BLaER1 treated with 17β-estradiol and CSF1 and Interleukin-3, amounts not matched to agents 10 nM and 100 nM (cell line): ENCODE data around the gene PAIP1.

ENCODE experiments used
- H3K27ac ChIP-seq, 11 experiments: shearing (Covaris generic); formaldehyde crosslinking; 2 replicates each; pipeline ENCODE4 v1.8.1; 2022
- H3K27me3 ChIP-seq, 11 experiments: shearing (Covaris generic); formaldehyde crosslinking; 2 replicates each; pipeline ENCODE4 v1.8.1; 2022
- H3K36me3 ChIP-seq, 11 experiments: shearing (Covaris generic); formaldehyde crosslinking; 2 replicates each; pipeline ENCODE4 v1.8.1; 2022
- H3K4me1 ChIP-seq, 10 experiments: shearing (Covaris generic); formaldehyde crosslinking; 2 replicates each; pipeline ENCODE4 v1.8.1; 2022
- H3K4me2 ChIP-seq, 11 experiments: shearing (Covaris generic); formaldehyde crosslinking; 2 replicates each; pipeline ENCODE4 v1.8.1; 2022
- H3K4me3 ChIP-seq, 10 experiments: shearing (Covaris generic); formaldehyde crosslinking; 2 replicates each; pipeline ENCODE4 v1.8.1; 2022
- H3K9ac ChIP-seq, 11 experiments: shearing (Covaris generic); formaldehyde crosslinking; 2 replicates each; pipeline ENCODE4 v1.8.1; 2022
- H3K9me3 ChIP-seq, 11 experiments: shearing (Covaris generic); formaldehyde crosslinking; replicated peaks in 1 of 11; 2 replicates each; pipeline ENCODE4 v1.8.1; 2022
- H4K20me1 ChIP-seq, 11 experiments: shearing (Covaris generic); formaldehyde crosslinking; 2 replicates each; pipeline ENCODE4 v1.8.1; 2022
- Cebpa-rat ChIP-seq, 11 experiments: shearing (Covaris generic); IDR thresholded peaks; 2 replicates each; pipeline ENCODE4 v1.8.1; 2022

PAIP1 gene

DNA sequence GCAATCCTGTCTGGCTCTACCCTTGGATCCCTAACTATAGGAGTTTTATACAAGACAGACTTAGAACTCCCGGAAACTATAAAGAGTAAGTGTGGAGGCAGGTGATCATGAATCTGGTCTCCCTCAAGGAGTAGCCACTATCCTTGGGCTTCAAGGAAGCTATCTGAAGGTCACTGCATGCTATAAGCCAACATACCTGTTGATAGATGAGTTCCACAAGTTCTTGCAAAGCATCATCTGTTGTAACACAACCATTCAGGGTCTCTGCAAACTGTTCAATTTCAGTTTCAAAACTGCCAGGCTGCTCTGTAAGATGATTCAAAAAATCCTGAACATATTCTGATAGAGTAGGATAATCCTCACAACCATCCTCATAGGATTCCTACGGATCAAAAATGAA lies 9.3 kb downstream of the PAIP1 start:
- Histone ChIP-seq H4K20me1 (peaks cover 0 to 95% (median 71%) of the 10 kb centered on the region in 11 experiments; a peak in 17 of 22 replicates), H3K36me3 (peaks cover 97 to 100% (median 100%) of the 10 kb centered on the region in 11 experiments)
- TF ChIP-seq Cebpa-rat (IDR thresholded peaks at IDR 0.05) = no peak

DNA sequence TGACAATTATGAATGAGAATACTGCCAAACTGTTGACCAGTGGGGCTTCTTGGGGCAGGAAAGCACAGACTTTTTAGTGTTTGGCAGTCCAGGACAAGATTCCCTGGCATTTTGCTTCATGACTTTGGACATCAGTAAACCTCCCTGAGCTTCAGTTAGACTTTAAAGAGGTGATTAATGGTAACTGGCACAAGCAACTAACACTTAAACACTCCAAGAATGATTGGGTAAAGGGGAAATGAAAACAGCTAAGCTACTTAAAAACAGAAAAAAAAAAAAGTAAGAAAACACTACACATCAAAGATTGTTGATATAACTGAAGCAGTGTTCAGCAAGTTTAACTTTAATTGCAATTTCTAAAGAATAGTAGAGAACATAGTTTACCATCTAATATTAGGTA lies 13.4 kb downstream of the PAIP1 start:
- TF ChIP-seq Cebpa-rat (IDR thresholded peaks at IDR 0.05) = no peak
- no peaks in the 10 kb centered on the region for H3K9me3 ChIP-seq
- no peak overlapping the region for H3K4me3 ChIP-seq
- peaks cover 0 to 5% (median 0%) of the 10 kb centered on the region in 10 experiments; a peak in 2 of 20 replicates for H3K4me1 ChIP-seq
- H3K27ac ChIP-seq = no peak overlapping the region
- no peak overlapping the region for H3K9ac ChIP-seq
- H3K36me3 ChIP-seq = peaks cover 97 to 100% (median 100%) of the 10 kb centered on the region in 11 experiments
- H3K4me2 ChIP-seq = no peak overlapping the region
- no peaks in the 10 kb centered on the region for H3K27me3 ChIP-seq
- H4K20me1 ChIP-seq = peaks cover 0 to 77% (median 43%) of the 10 kb centered on the region in 11 experiments; a peak in 15 of 22 replicates

More for the DNA sequence above, 9.3 kb downstream of the PAIP1 start:
- H3K9me3 ChIP-seq = no peaks in the 10 kb centered on the region
- H3K9ac ChIP-seq = no peak overlapping the region
- H3K27me3 ChIP-seq = no peaks in the 10 kb centered on the region
- H3K27ac ChIP-seq = no peak overlapping the region
- peaks cover 0 to 27% (median 5%) of the 10 kb centered on the region in 10 experiments; a peak in 10 of 20 replicates for H3K4me1 ChIP-seq
- H3K4me3 ChIP-seq = no peak overlapping the region
- H3K4me2 ChIP-seq = no peak overlapping the region

DNA sequence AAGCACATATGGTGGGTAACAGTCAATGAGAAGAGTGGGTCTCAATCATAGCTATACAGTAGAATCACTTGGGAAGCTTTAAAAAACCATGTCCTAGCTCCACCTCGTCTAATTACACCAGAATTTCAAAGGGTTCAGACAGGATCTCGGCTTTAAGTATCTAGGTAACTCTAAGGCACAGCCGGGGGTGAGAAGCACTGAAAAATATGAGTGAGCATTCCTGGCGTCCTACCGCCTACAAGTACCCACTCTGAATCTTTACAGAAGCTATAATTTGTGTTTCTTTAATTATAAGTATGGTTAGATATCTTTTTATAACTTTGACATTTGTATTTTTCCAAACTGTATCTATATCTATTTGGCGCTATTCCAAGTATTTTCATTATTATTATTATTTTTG lies 16.1 kb downstream of the PAIP1 start:
- peaks cover 0 to 5% (median 0%) of the 10 kb centered on the region in 10 experiments; a peak in 2 of 20 replicates for H3K4me1 ChIP-seq
- H3K9ac ChIP-seq = no peak overlapping the region
- no peaks in the 10 kb centered on the region for H3K9me3 ChIP-seq
- H3K27ac ChIP-seq = no peak overlapping the region
- H3K27me3 ChIP-seq = no peaks in the 10 kb centered on the region
- peaks cover 97 to 100% (median 100%) of the 10 kb centered on the region in 11 experiments for H3K36me3 ChIP-seq
- no peak overlapping the region for H3K4me2 ChIP-seq
- no peak for TF ChIP-seq Cebpa-rat (IDR thresholded peaks at IDR 0.05)
- H3K4me3 ChIP-seq = no peak overlapping the region
- peaks cover 0 to 64% (median 37%) of the 10 kb centered on the region in 11 experiments; a peak in 14 of 22 replicates for H4K20me1 ChIP-seq

DNA sequence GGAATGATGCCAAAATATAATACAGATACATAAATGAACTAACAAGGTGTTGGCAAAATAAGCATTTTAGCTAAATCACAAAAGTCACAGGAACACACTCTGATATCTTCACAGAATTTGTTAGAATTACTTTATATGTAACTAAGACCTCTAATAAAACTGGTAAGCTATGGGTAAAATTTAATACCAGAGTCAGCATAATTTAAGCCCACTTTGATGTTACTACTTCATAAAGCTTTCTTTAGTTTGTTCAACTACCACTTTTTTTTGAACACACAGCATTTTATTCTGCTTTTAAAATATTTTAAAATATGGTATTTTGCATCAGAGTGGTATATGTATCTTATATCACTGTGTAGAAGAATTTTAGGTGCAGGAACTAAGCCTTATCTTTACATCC lies 19.9 kb downstream of the PAIP1 start:
- H3K9me3 ChIP-seq = no peaks in the 10 kb centered on the region
- H3K4me1 ChIP-seq = no peaks in the 10 kb centered on the region
- H3K27me3 ChIP-seq = no peaks in the 10 kb centered on the region
- peaks cover 92 to 100% (median 100%) of the 10 kb centered on the region in 11 experiments for H3K36me3 ChIP-seq
- no peak for TF ChIP-seq Cebpa-rat (IDR thresholded peaks at IDR 0.05)
- H4K20me1 ChIP-seq = peaks cover 0 to 41% (median 24%) of the 10 kb centered on the region in 11 experiments; a peak in 12 of 22 replicates
- no peak overlapping the region for H3K9ac ChIP-seq
- H3K4me2 ChIP-seq = no peak overlapping the region
- no peak overlapping the region for H3K4me3 ChIP-seq
- H3K27ac ChIP-seq = no peak overlapping the region

DNA sequence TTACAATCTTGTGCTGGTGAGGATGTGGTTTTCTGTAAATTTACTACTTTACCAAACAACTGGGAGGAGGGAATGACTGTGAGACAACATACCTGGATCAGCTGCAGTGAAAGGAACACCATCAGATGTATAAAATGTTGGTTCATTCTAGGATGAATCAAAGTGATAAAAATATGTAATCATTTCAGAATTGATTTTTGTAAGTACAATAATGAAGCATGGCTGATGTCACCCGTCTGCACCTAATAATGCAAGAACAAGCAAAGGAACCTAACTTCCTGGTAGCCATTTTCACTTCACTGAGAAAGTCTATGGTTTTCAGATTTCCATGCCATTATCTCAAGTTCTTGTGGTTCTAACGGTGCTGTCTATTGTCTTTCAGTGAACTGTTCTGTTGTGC lies 23.2 kb downstream of the PAIP1 start:
- H3K9me3 ChIP-seq = no peaks in the 10 kb centered on the region
- no peak for TF ChIP-seq Cebpa-rat (IDR thresholded peaks at IDR 0.05)
- H3K36me3 ChIP-seq = peaks cover 87 to 100% (median 100%) of the 10 kb centered on the region in 11 experiments
- H3K27me3 ChIP-seq = no peaks in the 10 kb centered on the region
- no peak overlapping the region for H3K9ac ChIP-seq
- H3K4me3 ChIP-seq = no peak overlapping the region
- H3K27ac ChIP-seq = no peak overlapping the region
- no peak overlapping the region for H3K4me2 ChIP-seq
- no peaks in the 10 kb centered on the region for H3K4me1 ChIP-seq
- H4K20me1 ChIP-seq = peaks cover 0 to 20% (median 13%) of the 10 kb centered on the region in 11 experiments; a peak in 11 of 22 replicates

DNA sequence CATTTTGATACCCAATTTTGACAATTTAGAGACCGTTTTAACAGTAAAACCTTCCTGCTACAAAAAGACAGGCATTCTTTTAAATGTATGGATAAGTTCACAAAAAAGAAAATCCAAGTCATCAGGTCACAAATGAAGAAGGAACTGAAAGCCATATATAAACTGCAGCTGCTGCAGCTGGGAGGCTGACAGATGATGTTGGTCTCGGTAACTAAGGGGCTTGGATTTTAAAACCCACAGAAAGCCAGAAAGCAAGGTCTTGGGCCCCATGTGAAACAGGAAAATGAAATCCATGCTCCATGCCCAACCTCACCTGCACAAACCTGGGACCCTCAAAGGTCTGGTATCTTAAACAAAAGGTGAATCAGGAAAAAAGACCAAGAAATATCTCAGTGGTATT lies 26.2 kb downstream of the PAIP1 start:
- Histone ChIP-seq H3K27me3 (no peaks in the 10 kb centered on the region), H3K27ac (0 out of 22 replicates have a peak overlapping the region, but pooled peaks of 1 of the 11 experiments have one; percentile 3), H3K9me3 (no peaks in the 10 kb centered on the region), H3K4me2 (no peak overlapping the region), H3K4me1 (no peaks in the 10 kb centered on the region), H3K9ac (no peak overlapping the region), H4K20me1 (peaks cover 0 to 12% (median 0%) of the 10 kb centered on the region in 11 experiments; a peak in 3 of 22 replicates), H3K36me3 (peaks cover 77 to 92% (median 89%) of the 10 kb centered on the region in 11 experiments), H3K4me3 (no peak overlapping the region)
- TF ChIP-seq Cebpa-rat (IDR thresholded peaks at IDR 0.05) = no peak

DNA sequence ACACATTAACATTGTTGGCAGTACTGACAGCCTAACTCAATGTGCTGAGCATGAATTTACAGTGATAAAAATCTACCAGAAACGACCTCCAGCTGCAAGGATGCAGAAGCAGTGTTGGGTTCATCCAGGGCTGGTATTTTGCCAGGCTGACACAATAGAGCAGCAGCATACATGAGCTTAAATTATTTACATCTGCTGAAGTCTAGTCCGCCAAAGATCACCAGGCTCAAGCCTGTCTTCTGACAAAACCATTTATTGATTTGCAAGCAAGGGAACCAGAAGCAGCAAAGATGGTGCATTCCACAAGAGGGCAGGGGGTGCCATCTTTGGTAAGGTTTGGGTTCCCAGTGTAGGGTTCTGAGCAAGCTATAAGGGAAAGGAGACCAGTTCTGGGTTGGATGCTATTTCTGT lies 33.2 kb downstream of the PAIP1 start:
- Histone ChIP-seq H3K4me2 (no peak overlapping the region), H3K9me3 (peaks cover 0 to 15% (median 7%) of the 10 kb centered on the region in 11 experiments; a peak in 9 of 22 replicates), H4K20me1 (no peaks in the 10 kb centered on the region), H3K27ac (no peak overlapping the region), H3K36me3 (peaks cover 42 to 52% (median 49%) of the 10 kb centered on the region in 11 experiments), H3K4me1 (no peaks in the 10 kb centered on the region), H3K27me3 (no peaks in the 10 kb centered on the region), H3K4me3 (no peak overlapping the region), H3K9ac (no peak overlapping the region)
- TF ChIP-seq Cebpa-rat (IDR thresholded peaks at IDR 0.05) = no peak

DNA sequence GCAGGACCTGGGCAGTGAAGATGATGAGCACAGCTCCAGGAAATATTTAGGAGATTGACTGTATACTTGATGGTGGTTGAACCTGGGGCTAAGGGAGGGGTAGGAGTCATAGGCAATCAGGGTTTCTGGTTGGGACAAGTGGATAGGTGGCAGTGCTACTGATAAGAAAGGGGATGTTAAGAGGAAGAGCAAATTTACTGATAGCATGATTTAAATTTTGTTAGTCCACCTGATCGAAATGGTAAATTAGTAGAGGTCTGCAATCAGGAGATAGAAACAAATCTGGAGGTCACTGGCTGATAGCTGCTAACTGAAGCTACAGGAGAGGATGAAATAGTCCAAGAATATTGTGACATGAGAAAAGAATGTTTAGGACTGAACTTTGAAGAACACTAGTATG lies 36.3 kb downstream of the PAIP1 start:
- Histone ChIP-seq H3K4me2 (no peak overlapping the region), H3K27me3 (no peaks in the 10 kb centered on the region), H3K4me1 (peaks cover 7 to 9% (median 7%) of the 10 kb centered on the region in 10 experiments)

DNA sequence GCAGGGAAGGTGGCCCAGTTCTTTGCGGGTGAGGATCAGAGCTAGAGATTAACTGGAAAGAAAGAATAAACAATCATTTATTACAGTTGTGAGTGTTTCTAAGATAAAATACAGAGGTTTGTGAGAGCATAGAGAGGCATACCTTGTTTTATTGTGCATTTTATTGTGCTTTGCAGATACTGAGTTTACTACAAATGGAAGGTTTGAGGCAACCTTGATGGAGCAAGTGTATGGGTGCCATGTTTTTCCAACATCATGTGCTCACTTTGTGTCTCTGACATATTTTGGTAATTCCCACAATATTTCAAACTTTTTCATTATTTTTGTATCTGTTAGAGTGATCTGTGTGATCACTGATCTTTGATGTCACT lies 41.2 kb downstream of the PAIP1 start:
- H3K9me3 ChIP-seq = peaks cover 0 to 18% (median 10%) of the 10 kb centered on the region in 11 experiments; a peak in 12 of 22 replicates
- peak overlapping the region; percentile 74 to 95 (median 86) for H3K4me2 ChIP-seq
- H3K27ac ChIP-seq = peak overlapping the region; percentile 80 to 94 (median 88)
- peak overlapping the region; percentile 80 to 92 (median 86) for H3K9ac ChIP-seq
- H3K27me3 ChIP-seq = no peaks in the 10 kb centered on the region
- no peak for TF ChIP-seq Cebpa-rat (IDR thresholded peaks at IDR 0.05)
- H4K20me1 ChIP-seq = no peaks in the 10 kb centered on the region
- H3K4me3 ChIP-seq = peak overlapping the region; percentile 59 to 78 (median 71)
- peaks cover 0 to 9% (median 4%) of the 10 kb centered on the region in 11 experiments; a peak in 7 of 22 replicates for H3K36me3 ChIP-seq
- peaks cover 23 to 27% (median 25%) of the 10 kb centered on the region in 10 experiments for H3K4me1 ChIP-seq

More for the DNA sequence above, 36.3 kb downstream of the PAIP1 start:
- H3K36me3 ChIP-seq = peaks cover 26 to 30% (median 28%) of the 10 kb centered on the region in 11 experiments
- H3K4me3 ChIP-seq = no peak overlapping the region
- H4K20me1 ChIP-seq = no peaks in the 10 kb centered on the region
- no peak overlapping the region for H3K27ac ChIP-seq
- TF ChIP-seq Cebpa-rat (IDR thresholded peaks at IDR 0.05) = no peak
- H3K9ac ChIP-seq = no peak overlapping the region
- H3K9me3 ChIP-seq = peaks cover 0 to 15% (median 7%) of the 10 kb centered on the region in 11 experiments; a peak in 9 of 22 replicates
